GM18867 (cell line): ENCODE data around the gene ALDH4A1.
"Not testable (repeated sequence)": the region's sequence is repeated elsewhere in the genome, so short reads cannot be mapped to it uniquely, and the experiment has no call there.

ENCODE experiments used
- ATAC-seq: cut with Tn5 transposase; IDR thresholded peaks from one replicate; pipeline ENCODE4 v1.9.1; 2021; ENCODE audit warnings: mild to moderate bottlenecking, moderate library complexity; ENCODE audit not compliant: unreplicated experiment

The ALDH4A1 gene

GRCh38 chr1:18858070-18858688, 44.2 kb downstream of the ALDH4A1 start:
- no peak for ATAC-seq

- ATAC-seq = no peak
These were observed 45.9 kb downstream of the ALDH4A1 start for GRCh38 chr1:18856435-18856834.

GRCh38 chr1:18855573-18855972, 46.8 kb downstream of the ALDH4A1 start:
- no peak for ATAC-seq

- ATAC-seq = no peak
These were observed 47.9 kb downstream of the ALDH4A1 start for GRCh38 chr1:18854331-18855025.

- ATAC-seq = no peak
These were observed 49.9 kb downstream of the ALDH4A1 start for GRCh38 chr1:18852501-18852900.

- no peak for ATAC-seq
These were observed 53.1 kb downstream of the ALDH4A1 start for GRCh38 chr1:18849261-18849711.

- not testable (repeated sequence) for ATAC-seq
These were observed 54.6 kb downstream of the ALDH4A1 start for GRCh38 chr1:18847723-18848122.

GRCh38 chr1:18840145-18840544, 62.2 kb downstream of the ALDH4A1 start:
- ATAC-seq = no peak

- ATAC-seq = no peak
These were observed 65.7 kb downstream of the ALDH4A1 start for GRCh38 chr1:18836654-18837053.

GRCh38 chr1:18832319-18832718, 70.0 kb downstream of the ALDH4A1 start:
- ATAC-seq = not testable (repeated sequence)

GRCh38 chr1:18831656-18832055, 70.7 kb downstream of the ALDH4A1 start:
- ATAC-seq = no peak

GRCh38 chr1:18830596-18830995, 71.8 kb downstream of the ALDH4A1 start:
- no peak for ATAC-seq

GRCh38 chr1:18829671-18830070, 72.7 kb downstream of the ALDH4A1 start:
- ATAC-seq = no peak

GRCh38 chr1:18828224-18828623, 74.1 kb downstream of the ALDH4A1 start:
- no peak for ATAC-seq

GRCh38 chr1:18823438-18823837, 78.9 kb downstream of the ALDH4A1 start:
- ATAC-seq = no peak
